HG03060 (cell line): ENCODE measurements around the gene C2CD4D.

Experiments used
- ATAC-seq: cut with Tn5 transposase; IDR thresholded peaks from one replicate; pipeline ENCODE4 v1.9.1; 2021; ENCODE audit warnings: low read depth, moderate number of reproducible peaks; ENCODE audit not compliant: unreplicated experiment

The C2CD4D gene

GRCh38 chr1:151815716-151816327 is 23.8 kb downstream of the C2CD4D start:
- no peak for ATAC-seq

- ATAC-seq = no peak
Measured at GRCh38 chr1:151814971-151815545, 24.6 kb downstream of the C2CD4D start.

- ATAC-seq = no peak
Measured at GRCh38 chr1:151814426-151814825, 25.2 kb downstream of the C2CD4D start.

- no peak for ATAC-seq
Measured at GRCh38 chr1:151813271-151813977, 26.2 kb downstream of the C2CD4D start.

GRCh38 chr1:151811181-151811580 is 28.4 kb downstream of the C2CD4D start:
- ATAC-seq = no peak

GRCh38 chr1:151809985-151810556 is 29.5 kb downstream of the C2CD4D start:
- ATAC-seq = no peak

- ATAC-seq = no peak
Measured at GRCh38 chr1:151809290-151809984, 30.2 kb downstream of the C2CD4D start.

- no peak for ATAC-seq
Measured at GRCh38 chr1:151807766-151808165, 31.9 kb downstream of the C2CD4D start.

- no peak for ATAC-seq
Measured at GRCh38 chr1:151807131-151807530, 32.5 kb downstream of the C2CD4D start.

- ATAC-seq = no peak
Measured at GRCh38 chr1:151806170-151806569, 33.5 kb downstream of the C2CD4D start.

GRCh38 chr1:151805066-151805820 is 34.4 kb downstream of the C2CD4D start, which contains the start of gene LINGO4:
TSS of gene LINGO4 (minus strand) at chr1:151805419. CDS start at chr1:151802704, 2,715 bp downstream.
- no peak for ATAC-seq

GRCh38 chr1:151803915-151804314 is 35.7 kb downstream of the C2CD4D start:
- no peak for ATAC-seq

GRCh38 chr1:151803164-151803563 is 36.5 kb downstream of the C2CD4D start:
- ATAC-seq = no peak

GRCh38 chr1:151802372-151802771 is 37.2 kb downstream of the C2CD4D start:
- no peak for ATAC-seq

- ATAC-seq = no peak
Measured at GRCh38 chr1:151801846-151802245, 37.8 kb downstream of the C2CD4D start.

GRCh38 chr1:151801310-151801820 is 38.3 kb downstream of the C2CD4D start:
- ATAC-seq = no peak

- ATAC-seq = no peak
Measured at GRCh38 chr1:151800830-151801229, 38.8 kb downstream of the C2CD4D start.

GRCh38 chr1:151799179-151800022 is 40.2 kb downstream of the C2CD4D start:
- no peak for ATAC-seq

- ATAC-seq = no peak
Measured at GRCh38 chr1:151798571-151798970, 41.0 kb downstream of the C2CD4D start.
